Smooth muscle cell (in vitro differentiated cells): ENCODE measurements around the gene NUCKS1. TPM values are rescaled to one million over a fixed set of nuclear protein-coding genes. Genes with fewer than 3 reads are reported as not detected.

ENCODE experiments used
- DNase-seq: peaks from one replicate; lab custom pipeline; 2025; ENCODE audit not compliant: unreplicated experiment; lab: John Stamatoyannopoulos, UW
- H2AFZ ChIP-seq: fragments of 200-600 bp; sonication (generic); 2 replicates; pipeline ENCODE4 v1.6.0; 2016; ENCODE audit warnings: antibody characterized with exemption, low read depth, mild to moderate bottlenecking
- H3F3A ChIP-seq: fragments of 200-600 bp; sonication (generic); 2 replicates; pipeline ENCODE4 v1.6.0; 2017; ENCODE audit warnings: antibody characterized with exemption, low read depth
- H3K27ac ChIP-seq: fragments of 200-600 bp; sonication (generic); 2 replicates; pipeline ENCODE4 v1.5.1; 2016; ENCODE audit warnings: low read depth, mild to moderate bottlenecking
- H3K27me3 ChIP-seq: fragments of 200-600 bp; sonication (generic); 2 replicates; pipeline ENCODE4 v1.6.1; 2016; ENCODE audit warnings: low read depth, mild to moderate bottlenecking
- H3K36me3 ChIP-seq: fragments of 200-600 bp; sonication (generic); 2 replicates; pipeline ENCODE4 v1.5.1; 2016; ENCODE audit warnings: low read depth
- H3K4me1 ChIP-seq: fragments of 200-600 bp; sonication (generic); 2 replicates; pipeline ENCODE4 v1.5.1; 2016; ENCODE audit warnings: low read depth
- H3K4me2 ChIP-seq: fragments of 200-600 bp; sonication (generic); 2 replicates; pipeline ENCODE4 v1.6.0; 2016; ENCODE audit warnings: mild to moderate bottlenecking
- H3K4me3 ChIP-seq: fragments of 200-600 bp; sonication (generic); 2 replicates; pipeline ENCODE4 v1.5.1; 2016; ENCODE audit warnings: mild to moderate bottlenecking
- H3K79me2 ChIP-seq: fragments of 200-600 bp; sonication (generic); 2 replicates; pipeline ENCODE4 v1.6.0; 2016; ENCODE audit warnings: low read depth, mild to moderate bottlenecking
- H3K9ac ChIP-seq: fragments of 200-600 bp; sonication (generic); 2 replicates; pipeline ENCODE4 v1.6.0; 2016; ENCODE audit warnings: low read depth
- H3K9me3 ChIP-seq: fragments of 200-600 bp; sonication (generic); replicated peaks from 2 replicates; pipeline ENCODE4 v1.5.1; 2016; ENCODE audit warnings: low read depth
- H4K20me1 ChIP-seq: fragments of 200-600 bp; sonication (generic); 2 replicates; pipeline ENCODE4 v1.6.0; 2016; ENCODE audit warnings: low read depth
- CTCF ChIP-seq: fragments of 200-600 bp; sonication (generic); IDR thresholded peaks from 2 replicates; pipeline ENCODE4 v1.5.1; 2017; ENCODE audit warnings: borderline replicate concordance, mild to moderate bottlenecking, antibody characterized with exemption; ENCODE audit not compliant: insufficient read depth, poor library complexity, severe bottlenecking
- WGBS: methylation state at CpG from one replicate; pipeline ENCODE4 v1.1.7; 2016; ENCODE audit warnings: low lambda C conversion rate; 5-methylcytosine and 5-hydroxymethylcytosine counted together
- polyA plus RNA-seq: library from polyadenylated mRNA; unstranded; fragments of >200 nt; fragmentation: Nextera tagmentation; extraction: Ambion mirVana; gene quantifications from 2 replicates; pipeline ENCODE4 v1.2.1, GENCODE V29; 2016
- total RNA-seq: library from RNA; depleted of rRNA; stranded (reverse); fragments of >200 nt; gene quantifications from 2 replicates; pipeline ENCODE4 v1.2.3, GENCODE V29; 2014

NUCKS1 gene
- total and polyA plus RNA-seq, 2 experiments from 2014 or later = 29.1 to 139 TPM

GRCh38 chr1:205666372-205667166, 83.4 kb downstream of the NUCKS1 start:
- Histone ChIP-seq H4K20me1 (peaks cover 59% of the 10 kb centered on the region), H3K4me3 (no peak overlapping the region), H3K9ac (no peak overlapping the region), H2AFZ (no peak overlapping the region), H3F3A (no peaks in the 10 kb centered on the region), H3K4me1 (peaks cover 32% of the 10 kb centered on the region), H3K79me2 (peaks cover 5% of the 10 kb centered on the region), H3K4me2 (no peak overlapping the region), H3K27me3 (no peaks in the 10 kb centered on the region), H3K27ac (no peak overlapping the region), H3K9me3 (no peaks in the 10 kb centered on the region), H3K36me3 (no peaks in the 10 kb centered on the region)
- 98% methylated on average over 6 of the region's 6 CpGs for WGBS
- no peak for TF ChIP-seq CTCF
- DNase-seq = no peak

DNA sequence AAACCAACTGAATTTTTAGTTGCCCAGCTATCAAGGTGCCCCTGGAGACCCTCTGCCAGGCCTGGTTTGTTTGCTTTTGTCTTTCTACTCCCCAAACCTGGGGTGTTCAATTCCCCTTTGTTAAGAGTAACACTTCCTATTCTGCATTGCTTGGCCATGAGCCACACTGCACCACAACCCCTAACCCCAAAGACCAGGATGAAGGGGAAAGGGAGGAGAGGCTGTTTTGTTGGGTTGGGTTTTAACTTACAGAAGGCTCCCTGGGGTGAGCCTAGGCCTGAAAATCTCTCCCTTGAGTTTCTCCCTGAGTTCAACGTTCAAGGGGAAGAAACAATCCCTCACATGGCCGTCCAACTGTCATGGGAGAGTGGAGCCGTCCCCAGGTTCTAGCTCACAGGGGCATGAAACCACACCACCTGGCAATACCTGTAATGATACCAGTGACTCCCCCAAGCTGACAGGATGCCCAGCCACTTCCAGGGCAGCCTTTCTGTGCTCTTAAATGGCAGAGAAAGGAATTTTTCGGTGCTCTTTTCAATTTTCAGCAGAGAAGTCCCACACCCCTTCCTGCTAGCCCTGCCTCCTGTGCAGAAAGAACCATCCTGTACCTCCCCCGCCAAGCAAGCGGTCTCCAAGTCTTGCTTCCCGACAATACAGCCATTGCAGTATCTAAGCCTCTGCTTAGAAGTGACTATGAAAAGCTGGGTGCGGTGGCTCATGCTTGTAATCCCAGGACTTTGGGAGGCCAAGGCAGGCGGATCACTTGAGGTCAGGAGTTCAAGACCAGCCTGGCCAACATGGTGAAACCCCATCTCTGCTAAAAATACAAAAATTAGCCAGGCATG, 84.6 kb downstream of the NUCKS1 start:
- Histone ChIP-seq H3K27ac (no peak overlapping the region), H3K4me1 (peaks cover 30% of the 10 kb centered on the region), H3K4me2 (no peak overlapping the region), H3K9me3 (no peaks in the 10 kb centered on the region), H3K9ac (no peak overlapping the region), H3F3A (no peaks in the 10 kb centered on the region), H3K4me3 (no peak overlapping the region), H3K79me2 (peaks cover 5% of the 10 kb centered on the region), H3K36me3 (no peaks in the 10 kb centered on the region), H3K27me3 (no peaks in the 10 kb centered on the region), H4K20me1 (peaks cover 48% of the 10 kb centered on the region), H2AFZ (no peak overlapping the region)
- 73% methylated on average over 9 of the region's 9 CpGs for WGBS
- TF ChIP-seq CTCF = no peak
- no peak for DNase-seq

DNA sequence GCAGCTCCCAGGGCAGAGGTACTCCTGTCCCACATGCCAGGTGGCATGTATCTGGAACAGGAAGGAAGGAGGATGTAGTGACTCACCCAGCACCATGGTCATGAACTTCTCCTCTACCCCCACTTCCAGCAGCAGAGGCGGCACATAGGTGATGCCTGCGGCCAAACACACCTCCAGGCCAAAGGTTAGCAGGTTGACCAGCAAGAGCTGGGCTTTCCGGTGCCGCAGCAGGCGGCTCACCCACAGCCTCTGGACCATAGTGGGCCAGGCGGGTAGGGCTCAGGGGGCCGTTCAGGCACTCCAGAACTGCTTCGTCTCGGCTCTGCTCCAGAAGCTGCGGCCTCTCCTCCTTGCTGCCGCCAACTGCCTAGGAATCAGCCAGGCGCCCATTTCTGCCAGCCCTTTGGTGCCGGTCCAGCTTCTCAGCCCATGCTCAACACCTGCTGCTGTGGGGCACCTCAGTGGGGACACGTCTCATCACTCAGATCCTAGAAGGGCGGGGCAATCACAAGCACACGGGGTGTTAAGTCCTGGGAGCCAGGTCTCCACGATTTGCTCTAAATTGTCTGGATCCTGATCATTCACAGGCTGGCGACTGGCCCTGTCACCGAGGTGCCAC, 85.5 kb downstream of the NUCKS1 start:
- no peak for TF ChIP-seq CTCF
- no peak overlapping the region for H3K4me3 ChIP-seq
- H4K20me1 ChIP-seq = peaks cover 39% of the 10 kb centered on the region
- no peaks in the 10 kb centered on the region for H3K27me3 ChIP-seq
- H3K9me3 ChIP-seq = no peaks in the 10 kb centered on the region
- peaks cover 21% of the 10 kb centered on the region for H3K4me1 ChIP-seq
- H3K79me2 ChIP-seq = peaks cover 5% of the 10 kb centered on the region
- no peak for DNase-seq
- no peak overlapping the region for H3K9ac ChIP-seq
- H3K36me3 ChIP-seq = no peaks in the 10 kb centered on the region
- H2AFZ ChIP-seq = no peak overlapping the region
- WGBS = 94% methylated on average over 19 of the region's 19 CpGs
- H3K4me2 ChIP-seq = no peak overlapping the region
- H3K27ac ChIP-seq = no peak overlapping the region
- no peaks in the 10 kb centered on the region for H3F3A ChIP-seq
